ENCODE measurements around the gene PSMB1. TPM values are rescaled to one million over a fixed set of nuclear protein-coding genes. Genes with fewer than 3 reads are reported as not detected.

PSMB1 gene
- total and polyA plus RNA-seq, 2 donors (not counting 3 experiments of a cell fraction or from before 2014, with no cell fraction given), result 198 to 560 TPM

DNA sequence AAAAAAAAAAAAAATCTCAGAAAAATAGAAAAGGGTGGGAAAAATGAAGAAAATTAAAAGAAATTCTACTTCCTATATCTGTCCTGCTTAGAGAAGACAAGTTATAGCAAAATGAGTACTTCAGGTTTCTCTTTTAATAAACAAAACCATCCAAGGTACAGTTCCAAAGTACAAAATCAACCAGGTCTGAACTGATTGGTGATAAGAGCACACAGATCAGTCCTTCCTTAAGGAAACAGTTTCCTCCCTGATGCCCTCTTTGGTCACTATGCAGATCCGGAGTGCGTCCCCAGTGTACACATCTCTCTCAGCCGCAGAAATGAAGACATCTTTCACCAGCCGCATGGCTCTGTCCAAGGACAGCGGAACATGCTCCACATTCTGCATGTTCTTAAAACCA is 18.1 kb downstream of the PSMB1 start:
- H2AFZ ChIP-seq (ENCODE audit: low read depth, low read length), result no peak overlapping the region
- no peaks in the 10 kb centered on the region for H3K27me3 ChIP-seq (ENCODE audit: control insufficient read depth in 2 of 2, insufficient read depth in 2 of 2, low read length in 2 of 2)
- H3K9me1 ChIP-seq (replicated peaks; ENCODE audit: control insufficient read depth, extremely low read depth, insufficient read depth, low read length), result no peaks in the 10 kb centered on the region
- H3K27ac ChIP-seq (ENCODE audit: insufficient read depth, low read depth, low read length), result no peak overlapping the region
- H4K20me1 ChIP-seq (replicated peaks; ENCODE audit: control insufficient read depth, extremely low read depth, insufficient read depth, low read length), result no peaks in the 10 kb centered on the region
- ChIA-PET CTCF (interaction anchor here (1.2 kb wide), 1 partner anchor 703 kb away, joined by 3 read pairs; no protein-coding TSS in a partner anchor), POLR2A (no interaction called here)
- TF ChIP-seq EZH2 (IDR thresholded peaks at IDR 0.05; ENCODE audit: borderline replicate concordance, low read depth, low read length, severe bottlenecking), result no peak
- no peak for TF ChIP-seq POLR2A (IDR thresholded peaks at IDR 0.05; ENCODE audit: low read depth, low read length)
- no peak for TF ChIP-seq POLR2AphosphoS5 (IDR thresholded peaks at IDR 0.05; ENCODE audit: insufficient read depth, low read depth, low read length)
- TF ChIP-seq CTCF (IDR thresholded peaks at IDR 0.05; ENCODE audit: extremely low read depth in 1 of 2, insufficient read depth in 1 of 2, low read depth in 1 of 2, low read length in 2 of 2), result no peak
- no peak for TF ChIP-seq MAX (IDR thresholded peaks at IDR 0.05; ENCODE audit: insufficient read depth, insufficient read length)
- TF ChIP-seq FOS (IDR thresholded peaks at IDR 0.05; ENCODE audit: borderline replicate concordance, insufficient read depth, low read length), result no peak
- no peak for TF ChIP-seq GATA2 (IDR thresholded peaks at IDR 0.05; ENCODE audit: insufficient read depth, insufficient read length, low read depth, low read length)
- TF ChIP-seq JUN (IDR thresholded peaks at IDR 0.05; ENCODE audit: borderline replicate concordance, insufficient read depth, insufficient read length, low read depth), result no peak
- TF ChIP-seq MYC (IDR thresholded peaks at IDR 0.05; ENCODE audit: low read depth, low read length), result no peak
- dilution Hi-C loops (cut with MboI; ENCODE audit: extremely low pct_ligation_motif_present, low sequenced_read_pairs) (no loop called here), intact Hi-C loops (cut with micrococcal nuclease) (no loop called here)
- no peak overlapping the region for H3K4me2 ChIP-seq (ENCODE audit: insufficient read depth, low read length)
- H3K4me3 ChIP-seq (replicated peaks in 1 of 3; ENCODE audit: insufficient read depth in 1 of 3, low read depth in 1 of 3, low read length in 3 of 3), result no peak overlapping the region
- no peaks in the 10 kb centered on the region for H3K4me1 ChIP-seq (ENCODE audit: control insufficient read depth, extremely low read depth, insufficient read depth, low read length)
- H3K9ac ChIP-seq (replicated peaks; ENCODE audit: extremely low read depth, insufficient read depth, low read length), result no peak overlapping the region
- peaks cover 36 to 37% of the 10 kb centered on the region in 2 experiments for H3K36me3 ChIP-seq (ENCODE audit: control insufficient read depth in 2 of 2, extremely low read depth in 1 of 2, insufficient read depth in 2 of 2, low read length in 2 of 2)
- DNase-seq (ENCODE audit: low read depth, low spot score) (no peak), FAIRE-seq (no peak)
- no peaks in the 10 kb centered on the region for H3K9me3 ChIP-seq (replicated peaks; ENCODE audit: control insufficient read depth, insufficient read depth, low read length)
- BruUV-seq (replicated peaks), result no TSS peak
- H3K79me2 ChIP-seq (ENCODE audit: control insufficient read depth, insufficient read depth, low read length), result peaks cover 4% of the 10 kb centered on the region
